Mesenteric fat pad (tissue), 1 donor: ENCODE results near the gene SPTLC2. TPM values are rescaled to one million over a fixed set of nuclear protein-coding genes. Genes with fewer than 3 reads are reported as not detected.
A peak's percentile ranks its signal among the peaks of the same experiment; 100 is the strongest.
"Not testable (repeated sequence)": the region's sequence is repeated elsewhere in the genome, so short reads cannot be mapped to it uniquely, and the experiment has no call there.

Experiments used
- DNase-seq: peaks from one replicate; pipeline ENCODE4 v3.0.0-alpha.2; 2020; ENCODE audit warnings: low spot score
- long read RNA-seq: library from polyadenylated mRNA; unstranded; transcript quantifications from one replicate; pipeline ENCODE4 v2.0.0, GENCODE V29; 2020
- total RNA-seq: library from RNA; stranded (reverse); fragmentation: NEBNext Ultra II Directional; extraction: Animal tissue kit (Norgen Biotek cat#: 25700); gene quantifications from one replicate; pipeline ENCODE4 v1.2.1, GENCODE V29; 2021
- donor health status: DM: yes; HTN: yes; CAD: no.

SPTLC2 gene, protein sequence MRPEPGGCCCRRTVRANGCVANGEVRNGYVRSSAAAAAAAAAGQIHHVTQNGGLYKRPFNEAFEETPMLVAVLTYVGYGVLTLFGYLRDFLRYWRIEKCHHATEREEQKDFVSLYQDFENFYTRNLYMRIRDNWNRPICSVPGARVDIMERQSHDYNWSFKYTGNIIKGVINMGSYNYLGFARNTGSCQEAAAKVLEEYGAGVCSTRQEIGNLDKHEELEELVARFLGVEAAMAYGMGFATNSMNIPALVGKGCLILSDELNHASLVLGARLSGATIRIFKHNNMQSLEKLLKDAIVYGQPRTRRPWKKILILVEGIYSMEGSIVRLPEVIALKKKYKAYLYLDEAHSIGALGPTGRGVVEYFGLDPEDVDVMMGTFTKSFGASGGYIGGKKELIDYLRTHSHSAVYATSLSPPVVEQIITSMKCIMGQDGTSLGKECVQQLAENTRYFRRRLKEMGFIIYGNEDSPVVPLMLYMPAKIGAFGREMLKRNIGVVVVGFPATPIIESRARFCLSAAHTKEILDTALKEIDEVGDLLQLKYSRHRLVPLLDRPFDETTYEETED
- total RNA-seq: 75.2 TPM
- long read RNA-seq, full-length matches to known transcripts: 109 of 150 reads
- long read RNA-seq, partial matches to known transcripts: 9 of 150 reads
- long read RNA-seq, other reads (novel, unspliced or antisense): 32 of 150 reads

DNA sequence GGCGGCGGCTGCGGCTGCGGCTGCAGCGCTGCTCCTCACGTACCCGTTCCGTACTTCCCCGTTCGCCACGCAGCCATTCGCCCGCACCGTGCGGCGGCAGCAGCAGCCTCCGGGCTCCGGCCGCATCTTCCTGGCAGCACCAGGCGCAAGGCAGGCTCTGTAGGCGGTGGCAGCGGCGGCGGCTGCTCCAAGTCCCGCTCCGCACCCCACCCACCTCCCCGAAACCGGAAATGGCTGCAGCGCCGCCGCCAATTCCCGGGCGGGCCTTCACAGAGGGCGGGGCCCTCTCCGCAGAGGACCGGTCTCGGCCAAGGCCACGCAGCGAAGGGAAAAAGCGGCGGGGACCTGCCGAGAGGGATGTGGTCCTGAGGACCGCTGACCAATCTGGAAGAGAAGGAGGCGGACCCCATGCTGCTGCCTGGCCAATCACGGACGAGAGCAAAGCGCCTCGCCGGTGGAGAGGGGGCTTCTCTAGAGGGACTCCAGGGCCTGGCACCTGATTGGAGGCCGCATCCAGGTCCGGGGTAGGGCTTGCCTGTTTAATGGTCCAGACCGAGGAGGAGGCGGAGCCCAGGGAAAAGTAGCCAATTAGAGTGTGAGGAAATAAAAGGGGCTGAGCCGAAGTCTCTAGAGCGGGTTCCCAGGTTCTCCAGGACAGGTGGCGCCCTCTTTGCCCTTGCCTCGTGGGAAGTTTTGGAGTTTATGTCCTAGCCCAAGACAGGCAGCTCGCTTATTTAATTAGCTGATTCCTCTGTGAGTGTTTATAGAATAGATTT is at the start of gene SPTLC2:
Gene SPTLC2 (minus strand): TSS at position 184 of the 776 bp plus-strand sequence. CDS start 58 bp downstream, at position 126.
- peak; percentile 99 for DNase-seq

DNA sequence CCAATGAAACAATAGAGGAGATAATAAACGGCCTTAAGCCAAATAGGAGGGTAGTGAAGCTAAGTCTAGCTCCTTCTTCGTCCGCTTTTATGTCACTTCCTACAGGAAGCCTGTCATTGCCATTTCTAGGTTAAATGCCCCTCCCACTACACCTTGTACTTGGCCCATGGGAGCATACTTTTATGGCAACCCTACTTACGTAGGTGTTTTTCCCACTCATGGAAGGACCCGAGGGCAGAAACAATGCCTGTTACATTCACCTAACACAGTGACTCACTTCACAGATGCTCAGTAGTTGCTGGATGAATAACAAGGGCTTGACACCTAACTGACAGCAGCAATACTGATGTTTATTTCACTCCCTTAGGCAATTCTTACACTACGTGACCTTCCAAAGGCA is 46.9 kb upstream of the SPTLC2 start:
- no peak for DNase-seq

DNA sequence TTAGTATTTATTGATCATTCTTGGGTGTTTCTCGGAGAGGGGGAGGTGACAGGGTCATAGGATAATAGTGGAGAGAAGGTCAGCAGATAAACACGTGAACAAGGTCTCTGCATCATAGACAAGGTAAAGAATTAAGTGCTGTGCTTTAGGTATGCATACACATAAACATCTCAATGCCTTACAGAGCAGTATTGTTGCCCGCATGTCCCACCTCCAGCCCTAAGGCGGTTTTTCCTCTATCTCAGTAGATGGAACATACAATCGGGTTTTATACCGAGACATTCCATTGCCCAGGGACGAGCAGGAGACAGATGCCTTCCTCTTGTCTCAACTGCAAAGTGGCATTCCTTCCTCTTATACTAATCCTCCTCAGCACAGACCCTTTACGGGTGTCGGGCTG is 45.1 kb upstream of the SPTLC2 start:
- DNase-seq: not testable (repeated sequence)

DNA sequence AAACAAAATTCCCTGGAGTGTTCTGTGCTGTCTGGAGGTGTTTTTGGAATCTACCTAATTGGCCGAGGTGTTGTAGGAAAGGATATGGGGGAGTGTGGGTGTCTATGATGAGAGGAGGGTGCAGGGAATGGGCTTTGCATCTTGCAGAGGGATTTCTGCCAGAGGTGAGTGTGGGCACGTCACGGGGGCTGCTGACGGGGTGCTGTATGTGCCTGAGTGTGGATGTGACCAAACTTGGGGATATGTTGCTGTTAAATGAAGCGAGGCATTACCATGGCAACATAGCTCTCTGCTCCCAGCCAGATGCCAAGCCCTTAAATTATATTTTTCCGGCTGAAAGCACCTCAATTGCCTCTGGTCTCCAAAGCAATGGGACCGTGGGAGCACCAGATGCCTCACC is 44.3 kb upstream of the SPTLC2 start:
- DNase-seq: no peak

DNA sequence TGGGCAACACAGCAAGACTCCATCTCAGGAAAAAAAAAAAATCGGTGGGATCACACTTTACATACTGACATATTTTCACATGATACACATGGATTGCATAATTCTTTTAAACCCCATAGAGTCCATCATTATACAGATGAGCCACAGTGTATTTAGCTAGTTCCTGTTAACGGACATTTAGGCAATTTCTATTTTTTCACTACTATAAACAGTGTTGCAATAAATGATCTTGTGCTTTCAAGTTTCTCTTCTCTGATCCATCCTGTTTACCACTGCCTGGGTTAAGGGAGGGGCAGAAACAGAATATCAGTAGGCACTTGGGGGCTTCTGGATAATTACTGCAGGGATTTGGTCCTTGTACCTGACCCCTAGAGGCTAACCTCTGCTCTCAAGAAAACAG is 43.4 kb upstream of the SPTLC2 start:
- DNase-seq: no peak

DNA sequence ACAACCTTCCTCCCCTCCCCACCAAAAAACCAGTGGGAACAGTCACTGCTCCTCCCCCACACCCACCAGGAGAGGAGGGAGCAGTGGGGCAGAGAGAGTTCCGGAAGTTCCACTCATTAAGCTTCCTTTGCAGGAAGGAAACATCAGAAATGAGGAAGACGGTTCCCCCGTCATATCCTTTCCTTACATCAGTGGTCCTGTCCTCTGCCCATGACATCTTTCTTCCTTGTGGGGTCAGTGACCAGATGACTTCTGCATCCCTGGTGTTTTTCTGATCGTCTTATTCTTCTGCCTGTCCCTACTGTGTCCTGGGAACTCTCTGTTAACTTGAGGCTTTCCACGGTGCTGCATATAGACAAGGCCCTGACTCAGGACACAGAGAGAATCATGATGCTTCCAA is 40.8 kb upstream of the SPTLC2 start:
- no peak for DNase-seq

DNA sequence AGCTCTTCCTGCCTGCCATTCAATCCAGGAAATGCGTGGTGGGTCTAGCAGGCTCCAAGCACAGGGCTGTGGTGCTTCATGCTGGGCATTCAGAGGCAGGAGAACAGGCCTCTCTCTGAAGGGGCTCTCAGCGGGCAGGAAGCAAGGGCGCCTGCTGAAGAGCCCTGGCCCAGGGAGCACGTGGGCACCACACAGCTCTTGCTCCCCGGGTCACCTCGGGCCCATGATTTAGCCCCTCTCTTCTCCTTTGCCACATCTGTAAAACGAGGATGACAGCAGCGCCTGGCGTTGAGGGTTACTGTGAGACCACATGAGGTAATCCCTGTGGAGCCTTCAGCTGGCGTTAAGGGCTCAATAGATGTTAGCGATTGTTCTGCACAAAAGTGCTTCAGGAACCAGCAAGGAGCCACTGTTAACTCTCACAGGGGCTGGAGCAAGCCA is 37.6 kb upstream of the SPTLC2 start:
- no peak for DNase-seq

DNA sequence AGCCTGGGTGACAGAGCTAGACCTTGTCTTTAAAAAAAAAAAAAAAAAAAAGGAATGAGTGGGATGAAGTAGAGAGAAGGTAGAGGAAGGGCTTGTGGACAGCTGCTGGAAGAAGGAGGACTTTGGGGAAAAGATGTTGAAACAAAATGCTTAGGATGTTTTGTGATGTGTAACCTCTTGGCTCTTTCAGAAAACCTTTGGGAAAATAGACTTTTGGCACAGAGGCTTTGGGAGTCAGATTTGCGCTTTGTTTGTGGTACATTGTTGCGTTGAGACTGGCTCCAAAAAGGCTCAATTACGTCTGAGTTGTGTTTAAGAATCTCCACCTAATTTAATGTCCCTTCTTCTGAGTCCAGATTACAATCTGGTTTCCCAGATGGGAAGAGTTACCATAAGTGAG is 32.9 kb upstream of the SPTLC2 start:
- no peak for DNase-seq

DNA sequence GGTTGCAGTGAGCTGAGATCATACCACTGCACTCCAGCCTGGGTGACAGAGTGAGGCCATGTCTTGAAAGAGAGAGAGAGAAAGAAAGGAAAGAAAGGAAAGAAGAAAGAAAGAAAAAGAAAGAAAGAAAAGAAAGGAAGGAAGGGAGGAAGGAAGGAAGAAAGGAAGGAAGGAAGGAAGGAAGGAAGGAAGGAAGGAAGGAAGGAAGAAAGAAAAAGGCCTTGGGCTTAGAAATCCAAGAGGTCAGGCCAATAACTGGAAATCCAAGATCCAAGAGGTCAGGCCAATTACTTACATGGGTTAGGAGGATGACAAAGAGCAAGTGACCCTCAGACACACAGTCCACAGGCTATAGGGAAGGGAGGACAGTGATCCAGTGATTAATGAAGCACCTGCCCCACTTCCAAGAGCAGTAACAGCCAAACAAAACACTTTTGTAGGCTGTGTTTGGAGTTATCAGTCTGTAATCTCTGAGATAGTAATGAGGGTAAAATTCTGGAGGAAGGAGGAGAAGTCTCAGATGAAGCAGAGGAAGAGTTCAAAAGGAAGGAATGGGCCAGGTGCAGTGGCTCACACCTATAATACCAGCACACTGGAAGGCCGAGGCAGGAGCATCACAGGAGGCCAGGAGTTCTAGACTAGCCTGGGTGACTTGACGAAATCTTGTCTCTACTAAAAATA is 32.2 kb upstream of the SPTLC2 start:
- no peak for DNase-seq

DNA sequence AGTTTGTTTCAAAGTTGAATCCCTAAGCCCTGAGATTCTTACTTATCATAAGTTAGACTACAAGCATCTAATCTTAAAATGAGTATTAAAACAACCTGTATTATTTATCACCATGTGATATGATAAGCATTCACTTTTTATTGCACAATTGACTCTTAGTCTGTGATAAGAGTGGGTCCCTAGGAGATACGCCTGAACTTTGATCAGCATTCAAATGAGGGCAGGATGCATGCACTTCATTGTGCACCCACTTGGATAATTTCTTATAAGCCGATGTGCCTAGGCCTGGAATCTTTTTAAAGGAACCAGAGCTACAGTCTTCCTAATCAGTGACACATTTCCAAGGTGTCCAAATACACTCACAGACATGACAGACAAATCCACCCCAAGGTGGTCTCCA is 31.4 kb upstream of the SPTLC2 start:
- no peak for DNase-seq

DNA sequence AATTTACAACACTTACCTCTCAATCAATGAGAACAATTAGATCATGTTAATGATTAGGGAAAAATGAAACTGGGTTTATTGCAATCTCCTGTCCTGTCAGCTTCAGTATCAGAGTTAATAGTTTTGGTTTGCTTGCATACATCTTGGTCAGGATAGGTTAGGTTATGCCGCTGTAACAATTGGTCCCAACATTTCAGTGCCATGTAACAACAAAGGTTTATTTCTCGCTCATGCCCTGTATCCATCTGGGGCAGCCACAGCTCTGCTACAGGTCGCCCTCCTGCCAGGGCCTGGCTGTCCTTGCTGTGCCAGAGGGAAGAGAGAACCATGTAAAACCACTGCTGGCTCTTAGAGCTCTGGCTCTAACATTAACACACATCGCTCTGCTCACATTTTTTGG is 30.5 kb upstream of the SPTLC2 start:
- no peak for DNase-seq

DNA sequence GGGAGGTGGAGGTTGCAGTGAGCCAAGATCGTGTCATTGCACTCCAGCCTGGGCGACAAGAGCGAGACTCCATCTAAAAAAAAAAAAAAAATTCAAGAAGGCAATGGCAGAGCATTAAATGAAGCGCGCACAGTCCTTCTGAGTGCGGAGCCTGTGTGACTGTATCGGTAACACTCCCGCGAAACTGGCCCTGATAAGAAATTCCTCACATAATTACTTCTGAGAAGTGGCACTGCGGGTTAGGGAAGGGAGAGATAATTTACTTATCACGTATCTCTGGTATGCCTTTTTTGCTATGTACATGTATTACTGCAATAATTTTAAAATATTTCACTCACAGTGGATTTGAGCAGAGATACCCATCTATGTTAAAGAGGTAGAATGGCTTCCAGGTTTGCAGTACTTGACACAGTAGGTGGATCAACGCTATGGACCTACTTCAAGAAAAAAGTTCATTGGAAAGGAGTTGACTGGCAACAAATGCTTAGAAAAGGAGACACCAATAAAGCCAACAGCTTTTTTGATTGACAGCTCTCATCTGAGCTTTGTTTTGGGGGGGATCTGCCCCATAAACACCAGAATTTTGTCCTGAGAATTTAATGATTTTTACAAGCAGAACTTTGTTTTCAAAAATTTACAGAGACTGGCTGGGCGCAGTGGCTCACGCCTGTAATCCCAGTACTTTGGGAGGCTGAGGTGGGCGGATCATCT is 29.2 kb upstream of the SPTLC2 start:
- no peak for DNase-seq

DNA sequence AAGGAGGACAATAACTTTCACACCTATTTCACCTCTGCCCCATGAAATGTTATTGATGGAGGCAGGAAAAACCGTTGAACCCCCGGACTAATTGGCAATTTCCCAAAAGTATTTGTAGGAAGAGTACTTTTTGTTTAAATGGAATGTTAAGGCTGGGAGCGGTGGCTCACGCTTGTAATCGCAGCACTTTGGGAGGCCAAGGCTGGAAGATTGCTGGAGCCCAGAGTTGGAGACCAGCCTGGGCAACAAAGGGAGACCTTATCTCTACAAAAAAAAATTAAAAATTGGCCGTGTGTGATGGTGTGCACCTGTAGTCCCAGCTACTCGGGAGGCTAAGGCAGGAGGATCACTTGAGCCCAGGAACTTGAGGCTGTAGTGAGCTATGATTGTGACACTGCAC is 26.0 kb upstream of the SPTLC2 start:
- DNase-seq: no peak

DNA sequence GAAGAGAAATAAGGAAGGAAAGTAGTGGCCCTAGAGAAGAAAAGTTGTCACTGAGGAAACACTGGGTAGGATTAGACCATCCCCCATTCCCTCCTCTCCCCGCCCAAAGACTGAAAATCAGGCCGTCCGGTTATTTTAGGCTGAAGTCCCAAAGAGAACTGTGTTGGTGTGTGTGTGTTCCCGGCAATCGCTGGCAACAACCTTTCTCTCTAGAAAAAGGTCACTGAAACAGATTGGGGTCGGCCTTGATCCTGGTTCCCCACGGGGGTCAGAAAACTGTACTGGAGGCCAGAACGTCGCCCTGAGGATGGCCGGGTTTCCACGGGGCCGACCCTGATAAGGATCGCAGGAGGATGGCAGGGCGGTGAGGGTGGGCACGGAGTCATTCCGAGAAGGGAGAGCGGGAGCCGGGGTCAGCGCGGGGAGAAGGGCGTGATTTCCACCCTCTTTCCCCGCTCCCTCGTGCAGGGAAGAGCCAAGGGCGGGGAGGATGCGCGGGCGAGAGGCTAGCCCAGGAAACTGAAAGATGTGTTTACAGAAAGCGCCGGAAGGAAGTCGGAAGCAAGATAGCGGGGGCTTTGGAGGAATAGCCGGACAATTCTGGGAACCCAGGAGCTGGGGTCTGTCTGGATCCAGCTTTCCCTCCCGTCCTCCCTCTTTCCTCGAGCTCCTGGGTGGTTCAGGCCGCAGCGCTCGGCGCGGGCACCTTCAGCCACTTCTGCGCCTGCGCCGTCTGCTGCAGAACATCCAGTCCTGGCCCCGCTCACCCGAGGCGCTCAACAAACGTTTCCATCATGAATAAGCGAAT is 25.3 kb upstream of the SPTLC2 start:
- peak; percentile 94 for DNase-seq

DNA sequence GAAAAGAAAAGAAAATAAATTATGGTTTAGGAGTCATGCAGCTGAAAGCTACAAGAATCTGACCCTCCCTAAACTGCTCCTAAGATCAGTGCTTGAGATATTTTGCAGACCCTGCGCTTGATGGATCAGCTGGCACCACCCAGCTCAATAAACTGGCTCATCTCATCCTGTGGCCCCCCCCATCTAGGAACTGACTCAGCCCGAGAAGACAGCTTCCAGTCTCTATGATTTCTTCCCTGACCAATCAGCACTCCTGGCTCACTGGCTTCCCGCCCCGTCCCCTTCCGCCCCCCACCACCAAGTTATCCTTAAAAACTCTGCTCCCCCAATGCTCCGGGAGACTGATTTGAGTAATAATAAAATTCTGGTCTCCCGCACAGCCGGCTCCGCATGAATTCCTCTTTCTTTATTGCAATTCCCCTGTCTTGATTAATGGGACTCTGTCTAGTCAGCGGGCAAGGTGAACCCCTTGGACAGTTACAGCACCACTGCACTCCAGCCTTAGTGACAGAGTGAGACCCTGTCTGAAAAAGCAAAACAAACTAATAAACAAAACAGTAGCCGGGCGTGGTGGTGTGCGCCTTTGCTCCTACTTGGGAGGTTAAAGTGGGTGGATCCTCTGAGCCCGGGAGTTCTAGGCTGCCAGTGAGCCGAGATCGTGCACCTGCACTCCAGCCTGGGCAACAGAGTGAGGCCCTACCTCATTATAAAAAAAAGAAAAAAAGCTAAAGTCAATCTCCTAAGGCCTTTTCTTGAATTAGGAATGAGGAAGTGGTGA is 24.5 kb upstream of the SPTLC2 start:
- no peak for DNase-seq

DNA sequence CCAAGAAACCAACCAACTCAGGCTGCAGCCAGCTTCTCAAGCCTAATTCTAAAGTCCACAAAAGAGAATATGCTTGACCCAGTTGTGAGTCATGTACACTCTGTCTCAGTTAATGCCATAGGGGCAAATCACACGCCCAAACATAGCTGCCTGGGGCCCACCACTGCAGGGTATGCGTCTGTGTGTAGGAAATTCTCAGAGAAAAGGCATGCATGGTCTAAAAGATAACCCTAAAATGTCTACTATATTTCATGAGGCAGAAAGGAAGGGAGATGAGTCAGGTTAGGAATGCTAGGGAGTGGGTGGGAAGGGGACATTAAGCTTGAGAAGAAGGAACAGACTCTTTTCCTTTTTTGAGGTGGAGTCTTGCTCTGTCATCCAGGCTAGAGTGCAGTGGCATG is 22.3 kb upstream of the SPTLC2 start:
- no peak for DNase-seq

DNA sequence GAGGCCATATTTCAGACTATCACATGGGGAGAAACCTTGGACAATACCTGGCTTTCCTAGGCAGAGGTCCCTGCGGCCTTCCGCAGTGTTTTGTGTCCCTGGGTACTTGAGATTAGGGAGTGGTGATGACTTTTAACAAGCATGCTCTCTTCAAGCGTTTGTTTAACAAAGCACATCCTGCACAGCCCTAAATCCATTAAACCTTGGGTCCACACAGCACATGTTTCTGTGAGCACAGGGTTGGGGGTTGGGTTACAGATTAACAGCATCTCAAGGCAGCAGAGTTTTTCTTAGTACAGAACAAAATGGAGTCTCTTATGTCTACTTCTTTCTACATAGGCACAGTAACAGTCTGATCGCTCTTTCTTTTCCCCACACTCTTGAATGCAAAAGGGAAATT is 19.4 kb upstream of the SPTLC2 start:
- not testable (repeated sequence) for DNase-seq

DNA sequence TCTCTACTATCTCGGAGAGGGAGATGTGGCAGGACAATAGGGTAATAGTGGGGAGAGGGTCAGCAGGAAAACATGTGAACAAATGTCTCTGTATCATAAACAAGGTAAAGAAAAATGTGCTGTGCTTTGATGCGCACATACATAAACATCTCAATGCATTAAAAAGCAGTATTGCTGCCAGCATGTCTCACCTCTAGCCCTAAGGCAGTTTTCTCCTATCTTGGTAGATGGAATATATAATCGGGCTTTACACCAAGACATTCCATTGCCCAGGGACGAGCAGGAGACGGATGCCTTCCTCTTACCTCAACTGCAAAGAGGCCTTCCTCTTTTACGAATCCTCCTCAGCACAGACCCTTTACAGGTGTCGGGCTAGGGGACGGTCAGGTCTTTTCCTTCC is 19.0 kb upstream of the SPTLC2 start:
- not testable (repeated sequence) for DNase-seq

DNA sequence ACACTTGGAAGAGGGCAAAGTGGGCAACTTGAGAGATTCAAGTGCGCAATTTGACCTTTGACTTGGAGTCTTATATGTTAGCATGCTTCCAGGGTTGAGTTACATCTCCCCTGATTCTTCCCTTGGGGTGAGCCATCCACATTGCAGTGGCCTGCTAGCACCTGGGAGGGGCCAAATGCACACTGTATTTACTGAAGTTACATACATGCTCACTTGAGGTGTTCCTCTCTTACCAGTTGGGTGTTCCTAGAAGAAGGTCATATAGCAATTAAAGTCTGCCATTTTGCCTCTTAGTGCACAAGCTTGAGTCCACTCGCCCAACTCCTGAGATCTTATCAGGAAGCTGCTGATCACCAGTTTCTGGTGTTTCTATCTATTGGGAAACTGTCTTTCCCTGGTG is 13.7 kb upstream of the SPTLC2 start:
- DNase-seq: no peak
